GM12878 (cell line): ENCODE results near the gene C1orf141. TPM values are rescaled to one million over a fixed set of nuclear protein-coding genes. Genes with fewer than 3 reads are reported as not detected.

Source experiments
- ATF2 ChIP-seq: IDR thresholded peaks from 2 replicates; pipeline ENCODE4 v1.6.1; 2012; ENCODE audit warnings: low read length, inconsistent platforms
- ATF7 ChIP-seq: fragments of 450-650 bp; IDR thresholded peaks from 2 replicates; pipeline ENCODE4 v1.6.1; 2016; ENCODE audit warnings: low read depth, mild to moderate bottlenecking
- CHD4 ChIP-seq: fragments of 200-600 bp; sonication (generic); IDR thresholded peaks from 2 replicates; pipeline ENCODE4 v1.6.1; 2016; ENCODE audit warnings: mild to moderate bottlenecking
- DPF2 ChIP-seq: fragments of 450-650 bp; IDR thresholded peaks from 2 replicates; pipeline ENCODE4 v1.6.1; 2017; ENCODE audit warnings: mild to moderate bottlenecking
- EGR1 ChIP-seq, 2 experiments: IDR thresholded peaks; 1 replicate in 1 of 2; 2 replicates in 1 of 2; pipeline ENCODE4 v1.6.1; 2011 to 2012; ENCODE audit warnings: low read depth in 2 of 2, low read length in 2 of 2, borderline replicate concordance in 1 of 2, mild to moderate bottlenecking in 1 of 2, moderate library complexity in 1 of 2
- ETV6 ChIP-seq, 2 experiments: fragments of 450-650 bp in 1 of 2; IDR thresholded peaks in 1 of 2; conservative IDR thresholded peaks in 1 of 2; 2 replicates each; pipeline ENCODE4 v1.6.1; 2014; ENCODE audit warnings: antibody characterized with exemption in 1 of 2, borderline replicate concordance in 1 of 2, low read depth in 1 of 2, mild to moderate bottlenecking in 1 of 2, moderate library complexity in 1 of 2
- FOS ChIP-seq: IDR thresholded peaks from 3 replicates; pipeline ENCODE4 v1.6.1; 2011; ENCODE audit warnings: borderline replicate concordance; ENCODE audit not compliant: insufficient read length; ENCODE audit errors: extremely low read depth
- HCFC1 ChIP-seq: fragments of 150-350 bp; IDR thresholded peaks from 2 replicates; pipeline ENCODE4 v1.6.1; 2014; ENCODE audit warnings: low read length
- MEF2A ChIP-seq: IDR thresholded peaks from 2 replicates; pipeline ENCODE4 v1.6.1; 2011; ENCODE audit warnings: low read depth, mild to moderate bottlenecking, low read length, moderate library complexity; ENCODE audit not compliant: insufficient read depth
- PML ChIP-seq: IDR thresholded peaks from 2 replicates; pipeline ENCODE4 v1.6.1; 2012; ENCODE audit warnings: low read length, inconsistent platforms
- POLR2AphosphoS5 ChIP-seq: IDR thresholded peaks from 2 replicates; pipeline ENCODE4 v1.6.1; 2011; ENCODE audit warnings: mild to moderate bottlenecking, low read length, inconsistent platforms
- POU2F2 ChIP-seq: IDR thresholded peaks from 3 replicates; pipeline ENCODE4 v1.6.1; 2011; ENCODE audit warnings: low read depth, mild to moderate bottlenecking, low read length, borderline replicate concordance
- RUNX3 ChIP-seq: IDR thresholded peaks from 2 replicates; pipeline ENCODE4 v1.6.1; 2012; ENCODE audit warnings: low read length, inconsistent platforms
- SPI1 ChIP-seq: IDR thresholded peaks from 2 replicates; pipeline ENCODE4 v1.6.1; 2011; ENCODE audit warnings: low read depth, mild to moderate bottlenecking, low read length, moderate library complexity, borderline replicate concordance; ENCODE audit not compliant: insufficient read depth
- STAT1 ChIP-seq: fragments of 450-650 bp; conservative IDR thresholded peaks from 2 replicates; pipeline ENCODE4 v1.6.1; 2014; ENCODE audit warnings: antibody characterized with exemption, mild to moderate bottlenecking
- TBL1XR1 ChIP-seq: IDR thresholded peaks from 2 replicates; pipeline ENCODE4 v1.6.1; 2012; ENCODE audit warnings: low read depth, low read length, improper control_type of control experiment
- polyA plus RNA-seq, 11 experiments: library from polyadenylated mRNA; depleted of rRNA in 4 of 11; unstranded in 6 of 11; stranded (reverse) in 5 of 11; fragments of >200 nt; fragmentation: Nextera tagmentation in 4 of 11; fragmentation: Illumina TruSeq in 1 of 11; extraction: Ambion mirVana in 4 of 11; extraction: Trizol in 1 of 11; gene quantifications; 1 replicate in 1 of 11; 2 replicates in 10 of 11; pipeline versions ENCODE4 v1.2.1 to v1.2.3, GENCODE V29; 2011 to 2016; ENCODE audit warnings: inconsistent platforms in 2 of 11, missing spikeins in 2 of 11, low read depth in 1 of 11
- total RNA-seq, 4 experiments: library from RNA; depleted of rRNA in 3 of 4; stranded (reverse); fragments of >200 nt in 3 of 4; fragmentation: Illumina TruSeq in 1 of 4; extraction: Trizol in 1 of 4; gene quantifications; 2 replicates each; pipeline versions ENCODE4 v1.2.1 to v1.2.3, GENCODE V29; 2013 to 2021
- TF ChIP-seq, protein P1 (sequence below): fragments of 450-650 bp; IDR thresholded peaks from 2 replicates; pipeline ENCODE4 v1.6.1; 2016; ENCODE audit warnings: mild to moderate bottlenecking, moderate library complexity, borderline replicate concordance
- TF ChIP-seq, protein P2 (sequence below): fragments of 150-350 bp; IDR thresholded peaks from 2 replicates; pipeline ENCODE4 v1.6.1; 2016; ENCODE audit warnings: low read depth, low read length
- TF ChIP-seq, protein P3 (sequence below): IDR thresholded peaks from 2 replicates; pipeline ENCODE4 v1.6.1; 2011; ENCODE audit warnings: low read depth, low read length, improper control_type of control experiment, borderline replicate concordance
- TF ChIP-seq, protein P4 (sequence below): IDR thresholded peaks from 2 replicates; pipeline ENCODE4 v1.6.1; 2011; ENCODE audit warnings: borderline replicate concordance, low read depth, mild to moderate bottlenecking, moderate library complexity, mixed read lengths, low read length; ENCODE audit not compliant: insufficient read depth; ENCODE audit errors: extremely low read length

C1orf141 gene
- total and polyA plus RNA-seq, 10 of the 15 experiments (the other 5 are each of a cell fraction or from before 2014, with no cell fraction given): not detected

DNA sequence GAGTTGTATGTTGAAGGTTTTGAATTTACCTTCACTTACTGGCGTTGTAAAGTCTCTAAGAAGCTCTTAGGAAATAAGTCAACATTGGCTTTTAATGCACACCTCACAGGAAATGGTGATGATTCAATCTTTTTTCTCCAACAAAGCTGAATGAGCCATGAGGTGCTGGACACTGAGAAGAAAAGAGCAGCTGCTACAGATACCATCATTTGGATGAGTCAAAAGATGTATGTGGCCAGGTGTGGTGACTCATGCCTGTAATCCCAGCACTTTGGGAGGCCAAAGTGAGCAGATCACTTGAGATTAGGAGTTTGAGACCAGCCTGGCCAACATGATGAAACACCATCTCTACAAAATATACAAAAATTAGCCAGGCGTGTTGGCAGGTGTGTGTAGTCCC lies 28.2 kb upstream of the C1orf141 start (continued):
- TF ChIP-seq POLR2AphosphoS5 (no peak), CHD4 (no peak), SPI1 (no peak), ATF7 (0 out of 2 replicates have a peak, but pooled peaks have one; percentile 11), DPF2 (0 out of 2 replicates have a peak, but pooled peaks have one; percentile 34), HCFC1 (no peak), EGR1 (IDR thresholded peaks at IDR 0.05; ENCODE audit: borderline replicate concordance in 1 of 2, low read depth in 2 of 2, low read length in 2 of 2) (no peak), STAT1 (no peak), ATF2 (peak; percentile 61; the same call in 1 of the 2 replicates), FOS (no peak), TBL1XR1 (no peak), ETV6 (conservative IDR thresholded peaks at IDR 0.05 in 1 of 2, IDR thresholded peaks at IDR 0.05 in 1 of 2; ENCODE audit: borderline replicate concordance in 1 of 2, low read depth in 1 of 2) (peak in 1 of 2 experiments; percentile 48; a peak in 1 of 4 replicates), MEF2A (0 out of 2 replicates have a peak, but pooled peaks have one; percentile 25), RUNX3 (0 out of 2 replicates have a peak, but pooled peaks have one; percentile 20), PML (0 out of 2 replicates have a peak, but pooled peaks have one; percentile 24), POU2F2 (no peak)
- TF ChIP-seq, protein P1, sequence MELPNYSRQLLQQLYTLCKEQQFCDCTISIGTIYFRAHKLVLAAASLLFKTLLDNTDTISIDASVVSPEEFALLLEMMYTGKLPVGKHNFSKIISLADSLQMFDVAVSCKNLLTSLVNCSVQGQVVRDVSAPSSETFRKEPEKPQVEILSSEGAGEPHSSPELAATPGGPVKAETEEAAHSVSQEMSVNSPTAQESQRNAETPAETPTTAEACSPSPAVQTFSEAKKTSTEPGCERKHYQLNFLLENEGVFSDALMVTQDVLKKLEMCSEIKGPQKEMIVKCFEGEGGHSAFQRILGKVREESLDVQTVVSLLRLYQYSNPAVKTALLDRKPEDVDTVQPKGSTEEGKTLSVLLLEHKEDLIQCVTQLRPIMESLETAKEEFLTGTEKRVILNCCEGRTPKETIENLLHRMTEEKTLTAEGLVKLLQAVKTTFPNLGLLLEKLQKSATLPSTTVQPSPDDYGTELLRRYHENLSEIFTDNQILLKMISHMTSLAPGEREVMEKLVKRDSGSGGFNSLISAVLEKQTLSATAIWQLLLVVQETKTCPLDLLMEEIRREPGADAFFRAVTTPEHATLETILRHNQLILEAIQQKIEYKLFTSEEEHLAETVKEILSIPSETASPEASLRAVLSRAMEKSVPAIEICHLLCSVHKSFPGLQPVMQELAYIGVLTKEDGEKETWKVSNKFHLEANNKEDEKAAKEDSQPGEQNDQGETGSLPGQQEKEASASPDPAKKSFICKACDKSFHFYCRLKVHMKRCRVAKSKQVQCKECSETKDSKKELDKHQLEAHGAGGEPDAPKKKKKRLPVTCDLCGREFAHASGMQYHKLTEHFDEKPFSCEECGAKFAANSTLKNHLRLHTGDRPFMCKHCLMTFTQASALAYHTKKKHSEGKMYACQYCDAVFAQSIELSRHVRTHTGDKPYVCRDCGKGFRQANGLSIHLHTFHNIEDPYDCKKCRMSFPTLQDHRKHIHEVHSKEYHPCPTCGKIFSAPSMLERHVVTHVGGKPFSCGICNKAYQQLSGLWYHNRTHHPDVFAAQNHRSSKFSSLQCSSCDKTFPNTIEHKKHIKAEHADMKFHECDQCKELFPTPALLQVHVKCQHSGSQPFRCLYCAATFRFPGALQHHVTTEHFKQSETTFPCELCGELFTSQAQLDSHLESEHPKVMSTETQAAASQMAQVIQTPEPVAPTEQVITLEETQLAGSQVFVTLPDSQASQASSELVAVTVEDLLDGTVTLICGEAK: no peak
- TF ChIP-seq, protein P2, sequence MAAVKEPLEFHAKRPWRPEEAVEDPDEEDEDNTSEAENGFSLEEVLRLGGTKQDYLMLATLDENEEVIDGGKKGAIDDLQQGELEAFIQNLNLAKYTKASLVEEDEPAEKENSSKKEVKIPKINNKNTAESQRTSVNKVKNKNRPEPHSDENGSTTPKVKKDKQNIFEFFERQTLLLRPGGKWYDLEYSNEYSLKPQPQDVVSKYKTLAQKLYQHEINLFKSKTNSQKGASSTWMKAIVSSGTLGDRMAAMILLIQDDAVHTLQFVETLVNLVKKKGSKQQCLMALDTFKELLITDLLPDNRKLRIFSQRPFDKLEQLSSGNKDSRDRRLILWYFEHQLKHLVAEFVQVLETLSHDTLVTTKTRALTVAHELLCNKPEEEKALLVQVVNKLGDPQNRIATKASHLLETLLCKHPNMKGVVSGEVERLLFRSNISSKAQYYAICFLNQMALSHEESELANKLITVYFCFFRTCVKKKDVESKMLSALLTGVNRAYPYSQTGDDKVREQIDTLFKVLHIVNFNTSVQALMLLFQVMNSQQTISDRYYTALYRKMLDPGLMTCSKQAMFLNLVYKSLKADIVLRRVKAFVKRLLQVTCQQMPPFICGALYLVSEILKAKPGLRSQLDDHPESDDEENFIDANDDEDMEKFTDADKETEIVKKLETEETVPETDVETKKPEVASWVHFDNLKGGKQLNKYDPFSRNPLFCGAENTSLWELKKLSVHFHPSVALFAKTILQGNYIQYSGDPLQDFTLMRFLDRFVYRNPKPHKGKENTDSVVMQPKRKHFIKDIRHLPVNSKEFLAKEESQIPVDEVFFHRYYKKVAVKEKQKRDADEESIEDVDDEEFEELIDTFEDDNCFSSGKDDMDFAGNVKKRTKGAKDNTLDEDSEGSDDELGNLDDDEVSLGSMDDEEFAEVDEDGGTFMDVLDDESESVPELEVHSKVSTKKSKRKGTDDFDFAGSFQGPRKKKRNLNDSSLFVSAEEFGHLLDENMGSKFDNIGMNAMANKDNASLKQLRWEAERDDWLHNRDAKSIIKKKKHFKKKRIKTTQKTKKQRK: no peak
- TF ChIP-seq, protein P3, sequence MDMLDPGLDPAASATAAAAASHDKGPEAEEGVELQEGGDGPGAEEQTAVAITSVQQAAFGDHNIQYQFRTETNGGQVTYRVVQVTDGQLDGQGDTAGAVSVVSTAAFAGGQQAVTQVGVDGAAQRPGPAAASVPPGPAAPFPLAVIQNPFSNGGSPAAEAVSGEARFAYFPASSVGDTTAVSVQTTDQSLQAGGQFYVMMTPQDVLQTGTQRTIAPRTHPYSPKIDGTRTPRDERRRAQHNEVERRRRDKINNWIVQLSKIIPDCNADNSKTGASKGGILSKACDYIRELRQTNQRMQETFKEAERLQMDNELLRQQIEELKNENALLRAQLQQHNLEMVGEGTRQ: no peak
- TF ChIP-seq, protein P4, sequence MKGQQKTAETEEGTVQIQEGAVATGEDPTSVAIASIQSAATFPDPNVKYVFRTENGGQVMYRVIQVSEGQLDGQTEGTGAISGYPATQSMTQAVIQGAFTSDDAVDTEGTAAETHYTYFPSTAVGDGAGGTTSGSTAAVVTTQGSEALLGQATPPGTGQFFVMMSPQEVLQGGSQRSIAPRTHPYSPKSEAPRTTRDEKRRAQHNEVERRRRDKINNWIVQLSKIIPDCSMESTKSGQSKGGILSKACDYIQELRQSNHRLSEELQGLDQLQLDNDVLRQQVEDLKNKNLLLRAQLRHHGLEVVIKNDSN: no peak
